Embryonic facial prominence (tissue), 1 donor: Measurements from ENCODE around the gene KLHL29.

Experiments
- DNase-seq: peaks from one replicate; pipeline ENCODE4 v3.0.0-alpha.2; 2016; ENCODE audit errors: extremely low spot score

KLHL29 gene

DNA sequence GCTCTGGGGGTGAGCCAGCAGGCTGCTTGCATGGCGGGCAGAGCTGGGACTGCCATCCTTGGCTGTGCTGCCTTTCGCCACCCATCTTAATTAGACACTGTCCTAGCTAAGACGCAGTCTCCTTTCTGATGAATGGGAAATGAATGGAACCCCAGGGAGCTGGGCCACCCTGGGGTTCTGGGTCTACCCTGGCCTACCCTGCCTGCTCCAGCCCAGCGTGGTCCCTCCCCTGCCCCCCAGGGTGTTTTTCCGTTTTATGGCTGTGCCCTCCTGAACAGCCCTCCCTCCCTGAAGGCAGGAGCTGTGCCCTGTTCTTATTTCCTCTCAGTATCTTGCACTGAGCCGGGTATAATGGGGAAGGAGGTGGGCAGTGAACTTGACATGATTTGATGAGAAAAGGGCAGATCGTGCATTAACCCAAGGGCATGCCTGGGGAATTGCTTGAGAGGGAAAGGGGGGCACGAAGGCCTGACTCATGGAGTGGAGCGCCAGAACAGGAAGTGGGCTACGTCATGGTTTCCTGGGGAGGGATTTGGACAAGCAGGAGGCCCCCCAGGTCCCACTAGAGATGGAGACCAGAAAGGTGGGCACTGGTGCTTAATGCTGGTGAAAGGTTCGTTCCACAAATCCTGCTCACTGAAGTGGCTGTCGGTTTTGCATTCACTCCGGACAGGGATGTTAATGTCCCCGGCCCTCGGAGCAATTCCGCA, 165.0 kb downstream of the KLHL29 start:
- no peak for DNase-seq

DNA sequence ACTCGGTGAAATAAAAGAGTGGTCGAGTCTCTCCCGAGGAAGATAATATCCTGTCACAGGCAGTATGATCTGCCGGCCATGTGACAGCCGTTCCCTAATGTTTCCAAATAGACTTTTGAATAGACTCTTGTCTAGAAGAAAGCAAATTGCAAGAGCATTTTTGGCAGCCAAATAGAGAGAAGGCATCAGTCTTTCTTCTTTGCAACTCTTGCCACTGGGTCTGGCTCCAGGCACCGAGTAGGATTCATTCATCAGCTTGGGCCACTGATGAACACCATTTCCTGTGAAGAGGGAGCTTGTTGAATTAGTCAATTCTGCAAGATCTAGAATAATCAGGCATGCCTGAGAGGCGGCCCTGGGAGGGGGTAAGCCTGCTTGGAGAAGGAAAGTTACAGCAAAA, 165.6 kb downstream of the KLHL29 start:
- DNase-seq: no peak

DNA sequence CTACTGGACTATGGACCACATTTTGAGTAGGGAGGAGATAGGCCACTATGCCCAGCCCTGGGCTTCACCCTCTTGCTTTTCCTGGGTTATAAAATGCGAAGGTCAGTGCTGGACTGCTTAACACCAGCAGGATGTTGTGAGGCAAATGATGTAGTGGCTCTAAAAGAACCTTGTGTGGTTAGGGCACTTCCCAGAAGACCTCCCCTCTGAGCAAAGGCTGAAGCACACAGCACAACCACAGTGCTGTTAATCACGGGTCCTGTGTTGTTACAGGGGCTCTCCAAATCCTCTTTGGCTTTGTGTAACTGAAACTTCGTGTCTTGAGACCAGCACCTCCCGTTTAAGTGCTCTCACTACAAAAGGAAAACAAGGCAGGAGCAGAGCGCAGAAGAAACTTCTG, 166.9 kb downstream of the KLHL29 start:
- no peak for DNase-seq

- no peak for DNase-seq
Measured at GRCh38 chr2:23553561-23553960, 168.6 kb downstream of the KLHL29 start.

GRCh38 chr2:23554054-23554697, 169.2 kb downstream of the KLHL29 start:
- DNase-seq: no peak

DNA sequence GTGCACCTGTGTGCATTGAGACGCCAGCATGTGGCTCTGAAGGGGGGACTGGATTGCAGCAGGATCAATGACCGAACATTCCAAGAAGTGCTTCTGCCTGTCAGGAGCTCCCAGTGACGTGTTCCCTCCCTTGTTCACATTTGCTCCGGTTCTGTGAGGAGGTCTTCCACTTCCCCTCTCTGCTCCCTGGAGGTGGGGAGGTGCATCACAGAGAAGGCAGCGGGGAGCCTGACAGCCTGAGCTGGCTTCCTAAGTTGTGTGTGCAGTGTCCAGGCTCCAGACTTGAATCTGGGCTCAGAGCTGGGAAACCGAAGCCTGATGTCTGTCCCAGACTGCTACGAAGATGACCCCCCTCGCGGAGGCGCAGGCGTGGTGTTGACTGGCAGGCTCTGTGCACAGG, 171.0 kb downstream of the KLHL29 start:
- DNase-seq: no peak

GRCh38 chr2:23556929-23557328, 171.9 kb downstream of the KLHL29 start:
- DNase-seq: no peak

- no peak for DNase-seq
Measured at GRCh38 chr2:23557455-23557854, 172.5 kb downstream of the KLHL29 start.

GRCh38 chr2:23559561-23560239, 174.7 kb downstream of the KLHL29 start:
- DNase-seq: no peak

DNA sequence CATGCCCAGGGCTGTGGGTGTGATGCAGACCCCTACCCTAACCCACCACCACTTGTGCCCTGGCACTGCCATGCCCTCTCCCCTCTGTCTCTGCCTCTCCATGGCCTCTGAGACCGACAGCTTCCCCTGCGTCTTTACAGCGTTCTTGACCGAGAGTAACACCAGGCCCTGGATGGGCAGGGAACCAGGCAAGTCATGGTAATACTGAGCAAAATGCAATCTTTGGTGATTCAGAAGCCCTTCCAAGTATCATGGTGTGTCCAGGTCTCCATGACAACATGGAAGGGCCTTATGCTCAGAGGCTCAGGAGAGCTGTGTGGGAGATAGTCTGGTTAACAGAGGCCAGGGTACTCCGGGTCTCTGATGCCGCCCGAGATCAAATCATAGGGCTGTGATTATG, 176.1 kb downstream of the KLHL29 start:
- no peak for DNase-seq

DNA sequence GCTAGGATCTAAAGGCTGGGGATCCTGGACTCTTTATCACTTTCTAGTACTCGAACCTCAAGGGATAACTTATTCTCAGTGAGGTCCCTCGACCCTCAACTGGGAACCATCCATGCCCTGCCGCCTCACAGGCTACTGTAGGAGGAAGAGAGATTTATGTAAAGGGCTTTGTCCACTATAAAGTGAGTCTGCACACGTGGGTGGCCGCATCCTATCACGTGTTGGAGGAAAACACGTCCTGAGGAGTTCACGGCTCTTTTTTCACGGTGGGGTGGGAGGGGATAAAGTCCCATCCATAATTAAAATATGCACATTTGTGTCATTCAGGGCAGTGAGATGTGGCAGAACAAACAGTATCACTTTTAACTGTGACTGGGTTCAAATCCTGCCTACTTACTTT, 176.6 kb downstream of the KLHL29 start:
- DNase-seq: no peak

DNA sequence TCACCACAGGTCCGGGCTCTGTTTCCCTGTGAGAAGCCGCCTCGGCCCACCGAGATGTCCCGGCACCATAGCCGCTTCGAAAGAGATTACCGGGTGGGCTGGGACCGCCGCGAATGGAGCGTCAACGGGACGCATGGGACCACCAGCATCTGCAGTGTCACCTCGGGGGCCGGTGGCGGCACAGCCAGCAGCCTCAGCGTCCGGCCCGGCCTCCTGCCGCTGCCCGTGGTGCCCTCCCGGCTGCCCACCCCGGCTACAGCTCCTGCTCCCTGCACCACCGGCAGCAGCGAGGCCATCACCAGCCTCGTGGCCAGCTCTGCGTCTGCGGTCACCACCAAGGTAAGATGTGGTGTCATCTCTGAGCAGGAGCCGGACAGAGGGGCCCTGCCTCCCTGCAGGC, 177.2 kb downstream of the KLHL29 start:
- no peak for DNase-seq

DNA sequence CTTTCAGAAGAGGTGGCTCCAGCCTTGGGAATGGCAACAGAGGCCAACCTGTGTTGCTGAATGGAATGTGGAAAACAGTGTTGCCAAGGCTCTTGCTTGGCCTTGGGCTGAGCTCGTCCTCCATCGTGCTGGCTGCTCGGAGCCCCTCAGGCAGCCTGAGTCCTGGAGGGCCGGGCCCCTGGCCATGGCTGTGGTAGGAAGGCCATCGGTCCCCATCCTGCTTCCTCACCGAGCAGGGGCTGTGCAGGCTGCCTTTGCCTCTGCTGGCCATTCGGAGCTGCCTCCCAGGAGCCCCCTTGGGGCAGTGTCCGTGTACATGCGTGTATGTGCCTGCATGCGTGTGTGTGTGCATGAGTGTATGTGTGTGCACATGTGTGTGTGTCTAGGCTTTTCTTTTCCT, 178.2 kb downstream of the KLHL29 start:
- DNase-seq: no peak

DNA sequence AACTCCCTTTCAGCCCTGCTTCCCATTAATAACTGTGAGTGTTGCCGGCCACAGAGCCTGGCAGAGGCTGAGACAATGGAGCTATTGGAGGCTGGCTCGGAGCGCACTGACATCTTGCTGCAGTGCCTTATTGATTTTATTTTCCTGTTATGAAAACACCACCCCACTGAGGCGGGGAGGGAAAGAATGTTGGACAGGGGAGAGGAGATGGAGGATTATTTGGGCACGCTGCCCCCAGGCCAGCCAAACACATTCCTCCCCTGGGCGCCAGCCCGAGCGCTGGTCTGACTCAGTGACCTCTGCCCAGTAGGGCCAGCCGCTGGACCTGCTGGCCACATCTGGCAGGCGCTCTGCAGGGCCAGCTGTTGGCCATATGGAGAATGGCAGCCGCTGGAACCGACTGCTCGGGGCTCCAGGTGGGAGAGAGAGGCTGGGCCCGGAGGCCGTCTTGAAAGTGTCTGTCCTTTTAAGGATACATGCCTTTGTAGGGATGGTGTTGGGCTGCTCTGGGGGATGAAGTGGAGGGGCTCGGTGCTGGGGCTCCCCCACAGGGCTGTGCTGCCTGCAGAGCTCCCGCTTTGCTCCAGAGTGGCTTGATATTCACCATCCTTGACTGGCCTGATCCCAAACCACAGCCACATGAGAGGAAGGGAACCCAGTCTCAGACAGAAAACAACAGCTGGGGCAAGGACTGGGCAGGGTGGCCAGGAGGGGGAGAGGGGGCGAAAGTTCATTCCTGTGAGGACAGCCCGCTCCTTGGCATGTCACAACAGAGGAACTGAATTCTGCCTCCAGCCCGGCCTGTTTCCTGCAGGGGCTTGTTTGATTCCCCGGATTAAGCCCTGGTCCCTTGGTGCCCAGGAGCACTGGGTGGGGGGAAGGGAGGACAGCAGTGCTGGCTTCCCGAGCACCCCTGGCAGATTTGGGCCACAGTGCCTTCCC, 179.0 kb downstream of the KLHL29 start:
- no peak for DNase-seq

DNA sequence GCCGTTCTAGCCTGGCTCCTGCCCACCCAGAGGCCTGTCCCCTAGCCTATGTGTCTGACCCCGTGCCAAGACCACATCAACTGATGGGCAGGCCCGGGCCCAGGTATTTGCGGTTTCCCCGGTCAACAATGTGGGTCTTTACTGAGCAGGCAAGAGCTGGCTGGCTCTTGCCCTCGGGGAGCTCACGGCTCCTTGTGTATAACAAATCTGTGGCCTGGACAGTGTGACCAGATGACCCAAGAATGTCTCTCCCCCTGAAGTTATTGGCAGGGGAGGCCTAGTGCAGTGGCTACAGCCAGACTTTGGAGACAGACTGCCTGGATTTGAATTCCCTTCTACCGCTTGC, 179.6 kb downstream of the KLHL29 start:
- no peak for DNase-seq

DNA sequence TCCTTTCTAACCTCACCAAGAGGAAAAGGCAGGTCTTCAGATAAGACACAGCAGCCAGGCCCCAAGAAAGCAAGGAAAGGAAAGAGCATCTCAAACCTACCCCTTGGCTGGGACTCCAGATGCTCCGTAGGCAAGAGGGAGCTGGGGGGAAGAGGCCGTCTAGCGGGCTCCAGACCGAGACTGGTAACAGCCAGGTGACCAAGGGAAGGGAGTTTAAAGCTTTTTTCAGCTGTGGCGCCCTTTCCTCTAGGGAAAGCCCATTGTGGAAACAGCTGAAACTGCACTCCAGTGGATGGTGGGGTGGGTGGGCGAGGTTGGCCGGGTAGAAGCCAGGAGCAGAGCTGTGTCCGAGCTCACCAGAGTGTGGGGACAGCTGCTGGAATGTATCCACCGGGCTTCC, 180.4 kb downstream of the KLHL29 start:
- DNase-seq: no peak

GRCh38 chr2:23565814-23566213, 180.8 kb downstream of the KLHL29 start:
- DNase-seq: no peak

DNA sequence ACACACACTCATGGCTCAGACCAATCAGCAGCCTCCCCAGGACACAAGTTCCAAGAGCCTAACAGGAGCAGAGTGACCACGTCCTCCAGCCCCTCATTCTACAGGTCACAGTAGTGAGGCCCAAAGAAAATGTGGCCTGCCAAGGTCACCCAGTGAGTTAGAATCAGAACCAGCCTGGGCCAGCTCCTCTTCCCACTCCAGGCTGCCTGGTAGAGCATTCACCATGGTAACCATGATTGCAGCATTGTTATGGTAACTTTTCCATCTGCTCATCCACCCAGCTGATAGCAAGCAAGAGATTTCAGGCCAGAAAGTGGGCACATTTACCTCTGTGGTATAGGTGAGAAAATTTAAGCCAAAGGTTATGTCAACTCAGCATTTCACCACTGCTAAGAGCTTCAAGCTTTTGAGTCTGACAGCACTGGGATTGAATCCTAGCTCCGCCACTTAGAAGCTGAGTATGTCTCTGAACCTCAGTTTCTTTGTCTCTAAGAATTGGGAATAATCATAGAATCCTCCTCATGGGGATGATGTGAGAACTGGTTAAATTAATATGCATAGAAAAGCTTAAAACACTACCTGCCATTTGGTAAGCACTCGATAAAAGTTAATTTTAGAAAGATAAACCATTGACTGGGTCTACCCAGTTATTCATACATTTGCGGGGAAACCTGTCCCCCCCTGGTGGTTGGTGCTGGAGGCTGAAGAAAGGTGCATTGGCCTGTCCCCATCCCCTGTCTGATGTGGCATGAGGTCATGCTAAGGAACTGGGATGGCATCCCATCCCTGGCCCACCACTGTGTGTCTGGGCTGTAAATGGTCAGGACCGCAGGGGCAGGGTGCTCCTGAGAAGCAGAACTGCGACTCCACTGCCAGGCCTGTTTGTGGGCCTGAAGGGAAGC, 181.5 kb downstream of the KLHL29 start:
- DNase-seq: no peak

- DNase-seq: no peak
Measured at GRCh38 chr2:23567161-23567756, 182.3 kb downstream of the KLHL29 start.

DNA sequence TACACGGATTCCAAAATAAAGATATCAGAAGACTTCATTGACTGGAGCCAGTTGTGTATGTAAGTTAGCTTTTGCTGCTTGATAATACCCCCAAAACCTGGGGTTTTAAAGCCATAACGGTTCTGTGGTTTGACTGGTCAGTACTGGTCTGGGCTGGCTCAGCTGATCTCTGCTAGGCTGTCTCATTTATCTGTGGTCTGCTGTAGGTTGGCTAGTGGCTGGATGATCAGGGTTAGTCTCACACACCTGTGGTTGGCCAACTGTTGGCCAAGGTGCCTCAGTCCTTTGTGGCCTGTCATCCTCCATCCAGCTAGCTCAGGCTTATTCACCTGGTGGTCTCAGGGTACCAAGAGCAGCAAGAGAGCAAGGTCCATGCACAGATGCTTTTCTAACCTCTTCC, 183.2 kb downstream of the KLHL29 start:
- no peak for DNase-seq
